Endothelial cell of umbilical vein (primary cell): Measurements from ENCODE around the gene SLC16A4.

ENCODE experiments used
- CTCF ChIP-seq, 2 donors: IDR thresholded peaks; 1 replicate in 1 of 2; 2 replicates in 1 of 2; pipeline ENCODE4 v1.5.1; 2011; ENCODE audit warnings: low read length in 2 of 2, mild to moderate bottlenecking in 2 of 2, moderate library complexity in 2 of 2, control low read depth in 1 of 2, inconsistent platforms in 1 of 2, low read depth in 1 of 2; ENCODE audit not compliant: insufficient read depth in 1 of 2; ENCODE audit errors: extremely low read depth in 1 of 2
- EZH2 ChIP-seq: IDR thresholded peaks from 2 replicates; pipeline ENCODE4 v1.6.1; 2012; ENCODE audit warnings: borderline replicate concordance, low read depth, mild to moderate bottlenecking, moderate library complexity, low read length, inconsistent platforms; ENCODE audit not compliant: severe bottlenecking
- FOS ChIP-seq: IDR thresholded peaks from 2 replicates; pipeline ENCODE4 v1.6.1; 2011; ENCODE audit warnings: mild to moderate bottlenecking, low read length, moderate library complexity, borderline replicate concordance; ENCODE audit not compliant: insufficient read depth
- GATA2 ChIP-seq: IDR thresholded peaks from 2 replicates; pipeline ENCODE4 v1.7.0; 2011; ENCODE audit warnings: low read depth, mild to moderate bottlenecking, moderate library complexity, mixed read lengths, low read length; ENCODE audit not compliant: insufficient read length, insufficient read depth
- JUN ChIP-seq: IDR thresholded peaks from 2 replicates; pipeline ENCODE4 v1.6.1; 2011; ENCODE audit warnings: borderline replicate concordance, low read depth; ENCODE audit not compliant: insufficient read length, insufficient read depth
- MAX ChIP-seq: IDR thresholded peaks from 2 replicates; pipeline ENCODE4 v1.6.1; 2011; ENCODE audit not compliant: insufficient read depth, insufficient read length
- MYC ChIP-seq: IDR thresholded peaks from one replicate; pipeline ENCODE4 v1.6.1; 2011; ENCODE audit warnings: mild to moderate bottlenecking, low read depth, low read length
- POLR2A ChIP-seq: IDR thresholded peaks from 2 replicates; pipeline ENCODE4 v1.6.1; 2012; ENCODE audit warnings: low read depth, mild to moderate bottlenecking, control low read depth, low read length
- POLR2AphosphoS5 ChIP-seq: IDR thresholded peaks from 2 replicates; pipeline ENCODE4 v1.6.1; 2012; ENCODE audit warnings: low read depth, mild to moderate bottlenecking, control low read depth, low read length, moderate library complexity; ENCODE audit not compliant: insufficient read depth

GRCh38 chr1:110355321-110355720, 35.5 kb downstream of the SLC16A4 start:
- TF ChIP-seq CTCF (IDR thresholded peaks at IDR 0.05; ENCODE audit: extremely low read depth in 1 of 2, insufficient read depth in 1 of 2, low read depth in 1 of 2, low read length in 2 of 2), result no peak
- no peak for TF ChIP-seq POLR2A
- TF ChIP-seq FOS, result no peak
- TF ChIP-seq EZH2, result no peak
- TF ChIP-seq JUN, result no peak
- TF ChIP-seq POLR2AphosphoS5, result no peak
- no peak for TF ChIP-seq MYC
- no peak for TF ChIP-seq MAX
- no peak for TF ChIP-seq GATA2
